B cell (primary cell): ENCODE measurements around the gene GLRX2.

Source experiments
- EZH2 ChIP-seq: IDR thresholded peaks from 2 replicates; pipeline ENCODE4 v1.6.1; 2012; ENCODE audit warnings: borderline replicate concordance, low read depth, mild to moderate bottlenecking, moderate library complexity, low read length; ENCODE audit not compliant: insufficient read depth, poor library complexity, severe bottlenecking
- TF ChIP-seq, protein P1 (sequence below): fragments of 200-600 bp; IDR thresholded peaks from one replicate; pipeline ENCODE4 v1.8.0; 2022; ENCODE audit warnings: antibody characterized with exemption, mild to moderate bottlenecking

DNA sequence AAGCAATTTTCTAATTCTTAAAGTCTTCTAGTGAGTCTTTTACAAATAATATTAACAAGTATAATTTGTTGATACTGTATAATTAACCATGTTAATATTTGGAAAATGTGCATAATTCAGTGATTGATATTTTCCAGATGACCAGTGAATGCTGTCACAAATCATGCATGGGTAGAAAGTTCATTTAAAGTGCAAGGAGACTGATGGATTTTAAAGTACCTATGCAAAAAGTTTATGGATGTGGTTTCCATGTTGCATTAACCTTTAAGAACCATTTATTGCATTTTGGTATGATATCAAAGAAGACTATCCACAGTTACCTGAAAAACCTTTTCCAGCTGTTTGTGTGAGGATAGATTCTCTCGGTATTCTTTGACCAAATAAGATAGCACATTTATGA lies 39.8 kb upstream of the GLRX2 start:
- TF ChIP-seq, protein P1, sequence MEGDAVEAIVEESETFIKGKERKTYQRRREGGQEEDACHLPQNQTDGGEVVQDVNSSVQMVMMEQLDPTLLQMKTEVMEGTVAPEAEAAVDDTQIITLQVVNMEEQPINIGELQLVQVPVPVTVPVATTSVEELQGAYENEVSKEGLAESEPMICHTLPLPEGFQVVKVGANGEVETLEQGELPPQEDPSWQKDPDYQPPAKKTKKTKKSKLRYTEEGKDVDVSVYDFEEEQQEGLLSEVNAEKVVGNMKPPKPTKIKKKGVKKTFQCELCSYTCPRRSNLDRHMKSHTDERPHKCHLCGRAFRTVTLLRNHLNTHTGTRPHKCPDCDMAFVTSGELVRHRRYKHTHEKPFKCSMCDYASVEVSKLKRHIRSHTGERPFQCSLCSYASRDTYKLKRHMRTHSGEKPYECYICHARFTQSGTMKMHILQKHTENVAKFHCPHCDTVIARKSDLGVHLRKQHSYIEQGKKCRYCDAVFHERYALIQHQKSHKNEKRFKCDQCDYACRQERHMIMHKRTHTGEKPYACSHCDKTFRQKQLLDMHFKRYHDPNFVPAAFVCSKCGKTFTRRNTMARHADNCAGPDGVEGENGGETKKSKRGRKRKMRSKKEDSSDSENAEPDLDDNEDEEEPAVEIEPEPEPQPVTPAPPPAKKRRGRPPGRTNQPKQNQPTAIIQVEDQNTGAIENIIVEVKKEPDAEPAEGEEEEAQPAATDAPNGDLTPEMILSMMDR = no peak
- no peak for TF ChIP-seq EZH2
